GM18519 (cell line): ENCODE data around the gene CHADL.

ENCODE experiments used
- ATAC-seq: cut with Tn5 transposase; IDR thresholded peaks from one replicate; pipeline ENCODE4 v1.9.1; 2021; ENCODE audit warnings: mild to moderate bottlenecking, moderate library complexity; ENCODE audit not compliant: unreplicated experiment, low FRiP score

Gene CHADL

GRCh38 chr22:41231369-41231768 is 9.4 kb downstream of the CHADL start:
- no peak for ATAC-seq

- ATAC-seq = no peak
These were observed 10.3 kb downstream of the CHADL start for GRCh38 chr22:41230401-41230785.

- ATAC-seq = no peak
These were observed 10.9 kb downstream of the CHADL start for GRCh38 chr22:41229730-41230400.

- no peak for ATAC-seq
These were observed 11.5 kb downstream of the CHADL start for GRCh38 chr22:41229215-41229614.

- ATAC-seq = no peak
These were observed 13.7 kb downstream of the CHADL start for GRCh38 chr22:41226723-41227655.

- ATAC-seq = no peak
These were observed 17.2 kb downstream of the CHADL start for GRCh38 chr22:41223535-41223934.

GRCh38 chr22:41222846-41223507 is 17.8 kb downstream of the CHADL start:
- no peak for ATAC-seq

- no peak for ATAC-seq
These were observed 23.1 kb downstream of the CHADL start for GRCh38 chr22:41217553-41218157.

- no peak for ATAC-seq
These were observed 23.7 kb downstream of the CHADL start for GRCh38 chr22:41216984-41217383.

GRCh38 chr22:41215926-41216325 is 24.8 kb downstream of the CHADL start:
- ATAC-seq = no peak

GRCh38 chr22:41215409-41215808 is 25.3 kb downstream of the CHADL start:
- no peak for ATAC-seq

- no peak for ATAC-seq
These were observed 34.0 kb downstream of the CHADL start for GRCh38 chr22:41206719-41207118.

- peak; percentile 89 for ATAC-seq
These were observed 35.5 kb downstream of the CHADL start, which contains the start of gene L3MBTL2 for GRCh38 chr22:41204992-41205900. TSS of gene L3MBTL2 (plus strand) at chr22:41205312. CDS start at chr22:41205363, 51 bp downstream.

- ATAC-seq = no peak
These were observed 36.7 kb downstream of the CHADL start for GRCh38 chr22:41204066-41204465.

GRCh38 chr22:41203118-41203517 is 37.6 kb downstream of the CHADL start:
- ATAC-seq = no peak

- no peak for ATAC-seq
These were observed 39.6 kb downstream of the CHADL start for GRCh38 chr22:41201141-41201540.

- no peak for ATAC-seq
These were observed 42.6 kb downstream of the CHADL start for GRCh38 chr22:41198027-41198580.

GRCh38 chr22:41197038-41197972 is 43.4 kb downstream of the CHADL start:
- ATAC-seq = no peak
